Measurements from ENCODE around the gene PACSIN2. TPM values are rescaled to one million over a fixed set of nuclear protein-coding genes. Genes with fewer than 3 reads are reported as not detected.
A peak's percentile ranks its signal among the peaks of the same experiment; 100 is the strongest.

The PACSIN2 gene
- total and polyA plus RNA-seq, 2 experiments from 2014 or later: 23.5 to 57.3 TPM

DNA sequence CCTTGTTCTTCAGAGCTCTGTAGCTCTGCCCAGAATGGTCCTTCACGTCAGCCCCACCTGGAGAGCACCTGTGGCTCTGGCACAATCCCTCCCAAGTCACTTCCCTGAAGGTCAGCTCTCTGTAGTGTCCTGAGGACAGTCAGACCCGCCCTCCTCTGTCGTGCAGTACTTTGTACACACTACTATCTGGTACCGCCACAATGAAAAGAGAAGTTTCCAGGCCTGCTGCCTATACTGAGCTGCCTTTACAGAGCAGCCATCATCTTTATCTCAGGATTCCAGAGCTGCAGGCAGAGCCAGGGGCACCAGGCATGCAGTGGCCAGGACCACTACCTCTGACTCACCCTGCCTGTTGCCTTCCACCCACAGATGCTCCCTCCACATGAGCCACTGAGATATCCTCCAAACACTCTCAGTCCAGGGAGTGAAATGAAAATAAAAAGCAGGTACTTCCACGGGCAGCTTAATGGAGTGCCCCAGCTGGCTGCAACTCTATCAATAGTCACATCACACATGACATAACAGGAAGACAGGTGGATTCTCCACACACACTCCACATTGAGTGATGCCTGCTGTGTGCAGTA is 7.3 kb downstream of the PACSIN2 start:
- H3K36me3 ChIP-seq (ENCODE audit: insufficient read depth): no peaks in the 10 kb centered on the region
- 0 out of 2 replicates have a peak overlapping the region, but pooled peaks have one; percentile 50 for H3K27ac Mint-ChIP-seq
- H4K20me1 ChIP-seq (replicated peaks; ENCODE audit: insufficient read depth): peaks cover 78% of the 10 kb centered on the region
- H3F3A ChIP-seq (replicated peaks; ENCODE audit: low read depth): 0 out of 2 replicates have a peak, but pooled peaks cover 7% of the 10 kb centered on the region
- 0 out of 2 replicates have a peak overlapping the region, but pooled peaks have one; percentile 55 for H3K4me2 ChIP-seq
- H3K4me3 Mint-ChIP-seq: no peak overlapping the region
- H3K4me1 ChIP-seq (ENCODE audit: insufficient read depth): peaks cover 46% of the 10 kb centered on the region
- H3K9me3 Mint-ChIP-seq: no peaks in the 10 kb centered on the region
- ATAC-seq: peak; percentile 18
- H3K9me2 ChIP-seq (ENCODE audit: insufficient read depth): no peaks in the 10 kb centered on the region
- 0 out of 2 replicates have a peak overlapping the region, but pooled peaks have one; percentile 32 for H3K27ac ChIP-seq (ENCODE audit: low read depth)
- H3K27me3 ChIP-seq (ENCODE audit: insufficient read depth): no peaks in the 10 kb centered on the region
- H3K4me1 Mint-ChIP-seq: peaks cover 55% of the 10 kb centered on the region
- peaks cover 14% of the 10 kb centered on the region for H3K27me3 Mint-ChIP-seq (ENCODE audit: insufficient read depth, low read depth, poor library complexity)
- H2AFZ ChIP-seq: no peak overlapping the region
- DNase-seq (ENCODE audit: low spot score): no peak
- TF ChIP-seq, protein P1, sequence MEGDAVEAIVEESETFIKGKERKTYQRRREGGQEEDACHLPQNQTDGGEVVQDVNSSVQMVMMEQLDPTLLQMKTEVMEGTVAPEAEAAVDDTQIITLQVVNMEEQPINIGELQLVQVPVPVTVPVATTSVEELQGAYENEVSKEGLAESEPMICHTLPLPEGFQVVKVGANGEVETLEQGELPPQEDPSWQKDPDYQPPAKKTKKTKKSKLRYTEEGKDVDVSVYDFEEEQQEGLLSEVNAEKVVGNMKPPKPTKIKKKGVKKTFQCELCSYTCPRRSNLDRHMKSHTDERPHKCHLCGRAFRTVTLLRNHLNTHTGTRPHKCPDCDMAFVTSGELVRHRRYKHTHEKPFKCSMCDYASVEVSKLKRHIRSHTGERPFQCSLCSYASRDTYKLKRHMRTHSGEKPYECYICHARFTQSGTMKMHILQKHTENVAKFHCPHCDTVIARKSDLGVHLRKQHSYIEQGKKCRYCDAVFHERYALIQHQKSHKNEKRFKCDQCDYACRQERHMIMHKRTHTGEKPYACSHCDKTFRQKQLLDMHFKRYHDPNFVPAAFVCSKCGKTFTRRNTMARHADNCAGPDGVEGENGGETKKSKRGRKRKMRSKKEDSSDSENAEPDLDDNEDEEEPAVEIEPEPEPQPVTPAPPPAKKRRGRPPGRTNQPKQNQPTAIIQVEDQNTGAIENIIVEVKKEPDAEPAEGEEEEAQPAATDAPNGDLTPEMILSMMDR (conservative IDR thresholded peaks at IDR 0.05; ENCODE audit: low read depth in 2 of 2): no peak
- TF ChIP-seq EZH2phosphoT487 (IDR thresholded peaks at IDR 0.05; ENCODE audit: unreplicated experiment): no peak
- TF ChIP-seq JUNB (IDR thresholded peaks at IDR 0.05; ENCODE audit: unreplicated experiment): no peak
- TF ChIP-seq STAT1 (IDR thresholded peaks at IDR 0.05; ENCODE audit: unreplicated experiment): no peak
- TF ChIP-seq NANOG (IDR thresholded peaks at IDR 0.05; ENCODE audit: borderline replicate concordance): no peak
- H3K4me3 ChIP-seq: no peak overlapping the region
- peaks cover 100% of the 10 kb centered on the region for H3K79me2 ChIP-seq (replicated peaks; ENCODE audit: insufficient read depth)
- H3K36me3 Mint-ChIP-seq (ENCODE audit: low read depth): peaks cover 4% of the 10 kb centered on the region; the same call in 2 of the 3 replicates

DNA sequence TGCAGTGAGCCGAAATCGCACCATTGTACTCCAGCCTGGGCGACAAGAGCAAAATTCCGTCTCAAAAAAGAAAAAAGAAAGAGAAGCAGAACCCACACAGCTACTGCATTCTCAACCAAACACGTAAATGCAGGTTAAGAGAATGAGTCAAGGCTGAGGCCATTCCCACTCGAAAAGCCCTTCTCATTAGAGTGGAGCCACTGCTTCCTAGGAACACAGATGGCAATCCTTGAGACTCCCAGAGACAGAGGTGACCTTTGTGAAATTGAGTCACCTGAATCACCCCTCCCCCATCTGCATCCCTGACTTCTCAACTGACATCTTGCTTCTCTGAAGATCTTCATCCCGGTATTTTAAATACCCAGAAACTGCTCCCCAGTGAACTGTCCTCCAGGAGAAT is 8.2 kb downstream of the PACSIN2 start:
- no peak overlapping the region for H3K27ac ChIP-seq (ENCODE audit: low read depth)
- H3F3A ChIP-seq (replicated peaks; ENCODE audit: low read depth): 0 out of 2 replicates have a peak, but pooled peaks cover 7% of the 10 kb centered on the region
- Mint-ChIP-seq H3K4me3 (no peak overlapping the region), H3K4me1 (peaks cover 63% of the 10 kb centered on the region), H3K27me3 (ENCODE audit: insufficient read depth, low read depth, poor library complexity) (peaks cover 14% of the 10 kb centered on the region), H3K36me3 (ENCODE audit: low read depth) (peaks cover 4% of the 10 kb centered on the region; the same call in 2 of the 3 replicates), H3K27ac (peak overlapping the region; percentile 40; the same call in 1 of the 2 replicates), H3K9me3 (no peaks in the 10 kb centered on the region)
- peaks cover 54% of the 10 kb centered on the region for H3K4me1 ChIP-seq (ENCODE audit: insufficient read depth)
- no peak overlapping the region for H2AFZ ChIP-seq
- peaks cover 100% of the 10 kb centered on the region for H3K79me2 ChIP-seq (replicated peaks; ENCODE audit: insufficient read depth)
- no peaks in the 10 kb centered on the region for H3K36me3 ChIP-seq (ENCODE audit: insufficient read depth)
- DNase-seq (ENCODE audit: low spot score) (no peak), ATAC-seq (no peak)
- H3K27me3 ChIP-seq (ENCODE audit: insufficient read depth): no peaks in the 10 kb centered on the region
- no peak overlapping the region for H3K4me3 ChIP-seq
- no peaks in the 10 kb centered on the region for H3K9me2 ChIP-seq (ENCODE audit: insufficient read depth)
- H4K20me1 ChIP-seq (replicated peaks; ENCODE audit: insufficient read depth): peaks cover 73% of the 10 kb centered on the region
- peak overlapping the region; percentile 45 for H3K4me2 ChIP-seq
- no peak for TF ChIP-seq ZNF462 (CRISPR knock-in tag; IDR thresholded peaks at IDR 0.05)
- TF ChIP-seq POLR2AphosphoS5 (IDR thresholded peaks at IDR 0.05; ENCODE audit: low read depth): no peak
- no peak for TF ChIP-seq CREB1 (CRISPR knock-in tag; IDR thresholded peaks at IDR 0.05; ENCODE audit: low read depth)
- no peak for TF ChIP-seq NANOG (IDR thresholded peaks at IDR 0.05; ENCODE audit: borderline replicate concordance)
- no peak for TF ChIP-seq EZH2 (IDR thresholded peaks at IDR 0.05; ENCODE audit: low read depth, unreplicated experiment)
- TF ChIP-seq, protein P1 (conservative IDR thresholded peaks at IDR 0.05; ENCODE audit: low read depth in 2 of 2): no peak
- no peak for TF ChIP-seq STAT1 (IDR thresholded peaks at IDR 0.05; ENCODE audit: unreplicated experiment)
- no peak for TF ChIP-seq JUNB (IDR thresholded peaks at IDR 0.05; ENCODE audit: unreplicated experiment)
- no peak for TF ChIP-seq ZNF114 (CRISPR knock-in tag; IDR thresholded peaks at IDR 0.05)
- no peak for TF ChIP-seq EZH2phosphoT487 (IDR thresholded peaks at IDR 0.05; ENCODE audit: unreplicated experiment)

All from GM23338 (cell line).